Activated CD4-positive, alpha-beta T cell treated with anti-CD3 and anti-CD28 coated beads, Interleukin-2, Interleukin-6, amounts not matched to agents 100 ng/mL and 50 ng/mL, durations not matched to agents 16 hours and 8 hours (primary cell): ENCODE data around the gene ZNF646.

Experiments used
- DNase-seq: peaks from one replicate; pipeline ENCODE4 v3.0.0-alpha.2; 2020

Gene ZNF646

DNA sequence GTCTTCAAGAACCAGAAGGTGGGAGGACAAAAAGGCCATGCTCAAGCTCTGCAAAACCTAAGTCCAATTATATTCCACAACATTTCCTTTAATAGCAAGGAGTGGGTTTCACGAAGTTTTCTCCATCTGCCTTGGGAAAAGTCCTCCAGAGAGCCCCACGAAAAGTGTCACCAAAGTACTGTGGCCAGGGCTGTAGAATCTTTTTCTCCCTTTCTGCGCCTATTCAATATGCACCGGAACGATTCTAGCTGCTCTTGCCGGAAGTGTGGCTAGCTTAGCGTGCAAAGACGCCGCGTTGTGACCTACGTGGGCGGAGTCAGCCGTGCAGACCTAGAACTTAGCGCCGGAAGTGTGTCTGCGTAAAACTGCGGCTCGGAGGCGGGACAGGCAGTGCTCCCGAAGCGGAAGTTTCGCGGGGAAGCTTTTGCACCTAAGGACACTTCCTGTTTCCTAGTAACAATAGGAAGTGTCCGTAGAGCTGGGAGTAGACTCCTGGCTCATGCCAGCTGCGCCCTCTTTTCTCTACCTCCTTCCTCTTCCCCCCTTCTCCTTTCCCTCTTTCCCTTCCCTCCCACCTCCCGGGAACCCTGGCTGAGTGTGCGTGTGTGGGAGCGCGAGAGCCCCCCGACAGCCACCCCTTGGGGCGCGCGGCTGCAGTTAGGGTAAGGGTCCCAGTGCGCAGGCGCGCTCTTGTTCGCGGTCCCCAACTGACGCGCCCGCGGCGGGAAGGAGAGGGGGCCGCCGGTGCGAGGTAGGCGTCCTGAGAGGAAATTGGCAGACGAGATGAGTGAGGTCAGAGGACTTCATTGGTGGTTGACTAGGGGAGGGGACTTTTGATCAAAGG is at the start of gene ZNF646, which contains the start of gene ZNF668:
TSS of gene ZNF646 (plus strand) at position 453 of the 844 bp plus-strand sequence. CDS start 1,903 bp downstream, outside the sequence.
TSS of gene ZNF668 (minus strand) at position 271 of the 844 bp plus-strand sequence. CDS start 9,781 bp downstream, outside the sequence.
- DNase-seq = peak; percentile 99

DNA sequence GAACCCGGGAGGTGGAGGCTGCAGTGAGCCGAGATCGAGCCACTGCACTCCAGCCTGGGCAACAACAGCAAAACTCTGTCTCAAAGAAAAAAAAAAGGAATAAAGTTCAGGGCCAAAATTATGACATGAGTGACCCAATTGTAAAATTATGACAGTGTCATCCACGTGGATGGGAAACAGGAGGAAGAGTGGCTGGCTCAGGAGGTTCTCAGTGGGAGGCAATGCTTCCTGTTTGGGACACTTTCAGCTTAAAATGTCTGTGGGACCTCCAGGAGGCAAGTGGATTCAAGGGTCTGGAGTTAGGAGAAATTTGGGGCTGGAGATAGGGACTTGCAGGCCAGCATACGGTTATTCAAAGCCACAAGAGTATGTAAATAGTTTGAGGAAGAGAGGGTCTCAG is 48.9 kb upstream of the ZNF646 start:
- DNase-seq = no peak

DNA sequence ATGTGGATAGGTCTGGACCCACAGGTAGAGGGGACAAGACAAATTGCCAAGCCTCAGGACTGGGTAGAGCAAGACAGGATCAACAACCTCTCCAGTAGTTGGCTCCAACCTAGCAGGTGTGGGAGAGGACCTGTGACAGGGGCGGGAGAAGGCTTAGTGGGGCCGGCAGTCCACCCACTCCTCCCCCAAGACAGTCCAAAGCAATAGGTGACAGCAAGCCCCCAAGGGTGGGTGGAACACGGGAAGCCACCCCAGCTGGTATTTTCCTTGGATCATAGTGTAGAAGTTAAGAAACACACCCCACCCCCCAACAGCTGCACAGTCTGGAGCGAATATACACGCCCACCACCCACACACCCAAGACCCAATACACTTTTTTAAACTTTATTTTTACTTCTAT is 45.0 kb upstream of the ZNF646 start:
- DNase-seq = no peak

DNA sequence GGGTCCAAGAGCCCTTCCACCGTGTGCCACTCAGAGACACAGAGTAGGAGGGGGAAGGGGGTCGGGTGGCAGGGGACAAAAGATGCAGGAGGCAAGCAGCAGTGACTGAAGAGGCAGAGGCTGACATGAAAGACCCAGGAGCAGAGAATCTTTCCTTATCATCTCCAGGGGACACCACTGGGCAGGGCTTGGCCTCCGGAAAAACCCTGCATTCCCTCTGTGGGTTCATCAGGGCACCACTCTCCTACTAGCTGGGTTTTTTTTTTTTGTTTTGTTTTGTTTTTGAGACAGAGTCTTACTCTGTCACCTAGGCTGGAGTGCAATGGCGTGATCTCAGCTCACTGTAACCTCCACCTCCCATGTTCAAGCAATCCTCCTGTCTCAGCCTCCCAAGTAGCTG is 42.9 kb upstream of the ZNF646 start:
- no peak for DNase-seq

GRCh38 chr16:31032736-31033708 is 41.2 kb upstream of the ZNF646 start, which contains the start of gene STX4:
Gene STX4 (plus strand): TSS chr16:31033558. CDS start chr16:31033806, 248 bp downstream.
- peak; percentile 99 for DNase-seq

DNA sequence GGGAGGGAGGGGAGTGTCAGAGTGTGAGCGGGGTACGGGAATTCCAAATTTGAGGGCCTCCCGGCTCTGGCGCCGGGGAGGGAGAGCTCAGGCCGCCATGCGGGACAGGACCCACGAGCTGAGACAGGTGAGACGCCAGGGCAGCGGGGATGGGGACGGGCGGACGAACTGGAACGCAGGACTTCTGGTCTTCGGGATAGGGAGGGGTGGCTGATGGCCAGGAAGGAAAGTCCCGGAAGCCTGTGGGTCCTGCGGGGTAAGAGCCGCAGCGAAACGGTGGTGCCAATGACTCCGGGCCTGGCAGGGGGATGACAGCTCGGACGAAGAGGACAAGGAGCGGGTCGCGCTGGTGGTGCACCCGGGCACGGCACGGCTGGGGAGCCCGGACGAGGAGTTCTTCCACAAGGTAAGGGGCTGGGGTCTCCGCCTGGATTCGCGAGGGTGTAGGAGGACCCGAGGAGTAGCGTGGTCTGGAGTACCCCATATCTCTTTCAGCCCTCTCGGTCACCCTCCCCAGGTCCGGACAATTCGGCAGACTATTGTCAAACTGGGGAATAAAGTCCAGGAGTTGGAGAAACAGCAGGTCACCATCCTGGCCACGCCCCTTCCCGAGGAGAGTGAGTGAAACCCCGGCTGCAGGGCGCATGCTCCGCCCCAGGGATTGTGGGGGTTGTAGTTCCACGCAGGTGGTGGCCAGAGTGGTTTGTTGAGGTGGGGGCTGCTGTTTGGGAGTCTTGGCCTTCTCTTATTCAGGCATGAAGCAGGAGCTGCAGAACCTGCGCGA is 40.3 kb upstream of the ZNF646 start:
- DNase-seq = peak; percentile 91

DNA sequence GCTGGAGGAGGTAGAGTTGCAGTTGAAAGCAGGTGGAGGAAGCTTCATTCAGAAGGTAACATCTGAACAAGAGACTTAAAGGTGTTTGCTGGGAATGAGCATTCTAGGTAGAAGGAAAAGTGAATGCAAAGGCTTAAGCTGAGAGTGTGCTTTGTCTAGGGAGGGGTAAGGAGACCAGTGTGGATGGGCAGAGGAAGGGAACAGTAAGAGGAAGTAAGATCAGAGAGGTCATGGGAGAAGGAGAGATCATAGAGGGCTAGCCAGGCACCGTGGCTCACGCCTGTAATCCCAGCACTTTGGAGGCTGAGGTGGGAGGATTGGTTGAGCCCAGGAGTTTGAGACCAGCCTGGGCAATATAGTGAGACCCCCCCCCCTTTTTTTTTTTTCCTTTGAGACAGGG is 37.5 kb upstream of the ZNF646 start:
- DNase-seq = no peak

DNA sequence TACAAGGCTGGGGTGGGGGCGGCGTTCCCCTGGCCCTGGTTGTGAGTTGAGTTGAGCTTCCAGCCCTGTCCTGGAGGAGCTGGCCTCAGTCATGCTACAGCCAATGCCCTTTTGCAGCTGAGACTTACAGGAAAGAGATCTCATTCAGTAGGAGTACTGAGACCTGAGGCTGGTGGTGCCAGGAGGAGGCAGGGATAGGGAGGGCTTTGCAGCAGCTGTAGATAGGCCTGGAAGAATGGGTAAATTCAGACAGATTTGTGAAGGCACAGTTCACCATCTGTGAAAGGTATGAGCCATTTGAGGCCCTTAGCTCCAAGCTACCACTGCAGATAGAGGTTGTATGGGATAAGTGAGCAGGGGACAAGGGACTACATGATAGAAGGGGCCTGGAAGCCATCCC is 35.2 kb upstream of the ZNF646 start:
- no peak for DNase-seq

- DNase-seq = no peak
Measured at GRCh38 chr16:31042866-31043265, 31.4 kb upstream of the ZNF646 start.

DNA sequence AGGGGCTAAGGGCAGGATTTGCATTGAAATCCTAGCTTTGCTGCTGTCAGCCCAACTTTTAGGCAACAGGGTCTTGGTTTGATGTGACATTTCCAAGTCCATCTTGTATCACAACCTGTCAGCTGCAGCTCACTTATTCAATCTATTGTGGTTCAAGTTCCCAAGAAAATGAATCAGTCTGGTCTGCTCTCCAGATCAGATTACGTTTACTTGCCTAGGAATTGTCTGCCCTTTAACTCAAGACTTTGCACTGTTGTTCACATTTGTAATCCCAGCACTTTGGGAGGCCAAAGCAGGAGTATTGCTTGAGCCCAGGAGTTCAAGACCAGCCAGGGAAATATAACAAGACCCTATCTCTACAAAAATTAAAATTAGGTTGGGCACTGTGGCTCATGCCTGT is 30.9 kb upstream of the ZNF646 start:
- DNase-seq = no peak

GRCh38 chr16:31043898-31044481 is 30.2 kb upstream of the ZNF646 start:
- no peak for DNase-seq

GRCh38 chr16:31050280-31051030 is 23.8 kb upstream of the ZNF646 start:
- no peak for DNase-seq

GRCh38 chr16:31052114-31052513 is 22.1 kb upstream of the ZNF646 start:
- DNase-seq = no peak

GRCh38 chr16:31055613-31056012 is 18.6 kb upstream of the ZNF646 start:
- no peak for DNase-seq

DNA sequence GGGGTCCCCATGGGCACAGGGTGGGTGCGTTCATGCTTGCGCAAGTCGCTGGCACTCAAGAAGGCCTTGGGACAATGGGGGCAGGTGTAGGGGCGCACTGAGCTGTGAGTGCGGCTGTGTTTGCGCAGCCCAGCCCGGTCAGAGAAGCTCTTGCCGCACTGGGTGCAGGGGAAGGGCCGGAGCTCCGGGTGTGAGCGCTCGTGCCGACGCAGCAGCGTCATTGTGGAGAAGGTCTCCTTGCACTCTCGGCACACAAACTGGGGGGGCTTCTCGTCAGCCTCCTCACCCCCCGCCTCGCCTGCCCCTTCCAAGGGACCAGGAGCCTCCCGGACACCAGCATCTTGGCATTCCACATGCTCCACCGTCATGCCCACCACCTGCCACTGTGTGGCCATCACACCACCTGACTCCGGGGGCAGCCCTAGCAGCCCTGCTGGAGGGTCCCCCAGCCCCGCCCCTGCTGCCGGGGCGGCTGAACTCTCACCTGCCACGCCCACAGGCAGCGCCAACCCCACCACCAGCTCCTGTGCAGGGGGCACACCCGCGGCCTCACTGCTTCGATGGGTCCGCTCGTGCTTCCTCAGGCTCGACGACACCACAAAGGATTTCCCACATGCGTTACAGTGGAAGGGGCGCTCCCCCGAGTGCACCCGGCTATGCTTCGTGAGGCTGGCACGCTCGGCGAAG is 13.0 kb upstream of the ZNF646 start:
- no peak for DNase-seq

GRCh38 chr16:31061813-31062440 is 12.3 kb upstream of the ZNF646 start:
- DNase-seq = no peak

- no peak for DNase-seq
Measured at GRCh38 chr16:31063495-31063842, 10.8 kb upstream of the ZNF646 start.

DNA sequence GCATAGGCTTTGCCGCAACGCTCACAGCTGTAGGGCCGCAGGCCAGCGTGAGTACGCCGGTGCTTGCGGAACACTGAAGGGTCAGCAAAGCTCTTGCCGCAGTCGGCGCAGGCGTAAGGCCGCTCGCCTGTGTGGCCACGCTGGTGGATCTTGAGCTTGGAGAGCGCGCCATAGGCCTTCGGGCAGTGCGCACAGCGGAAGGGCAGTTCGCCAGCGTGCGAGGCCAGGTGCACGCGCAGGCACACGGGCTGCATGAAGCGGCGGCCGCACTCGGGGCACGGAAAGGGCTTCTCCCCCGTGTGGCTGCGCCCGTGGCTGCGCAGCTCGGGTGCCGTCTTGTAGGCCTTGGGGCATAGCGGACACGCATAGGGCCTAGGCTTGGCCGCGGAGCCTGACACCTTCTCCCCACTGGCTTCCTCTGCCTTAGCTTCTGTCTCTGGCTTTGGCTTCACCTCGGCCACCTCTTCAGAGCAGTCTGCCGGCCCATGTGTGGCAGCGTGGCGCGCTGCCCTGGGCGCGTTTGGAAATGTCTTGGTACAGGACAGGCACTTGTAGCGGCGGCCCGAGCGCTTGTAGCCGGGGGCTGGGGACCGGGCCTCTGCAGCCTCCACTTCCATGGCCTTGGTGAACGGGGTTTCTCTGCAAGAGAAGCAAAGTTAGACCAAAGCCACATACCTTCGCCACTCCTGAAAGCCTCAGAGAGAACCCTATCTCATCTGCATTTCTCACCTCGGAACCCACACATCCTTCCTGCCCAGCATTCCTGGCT is 10.2 kb upstream of the ZNF646 start:
- peak; percentile 56 for DNase-seq

DNA sequence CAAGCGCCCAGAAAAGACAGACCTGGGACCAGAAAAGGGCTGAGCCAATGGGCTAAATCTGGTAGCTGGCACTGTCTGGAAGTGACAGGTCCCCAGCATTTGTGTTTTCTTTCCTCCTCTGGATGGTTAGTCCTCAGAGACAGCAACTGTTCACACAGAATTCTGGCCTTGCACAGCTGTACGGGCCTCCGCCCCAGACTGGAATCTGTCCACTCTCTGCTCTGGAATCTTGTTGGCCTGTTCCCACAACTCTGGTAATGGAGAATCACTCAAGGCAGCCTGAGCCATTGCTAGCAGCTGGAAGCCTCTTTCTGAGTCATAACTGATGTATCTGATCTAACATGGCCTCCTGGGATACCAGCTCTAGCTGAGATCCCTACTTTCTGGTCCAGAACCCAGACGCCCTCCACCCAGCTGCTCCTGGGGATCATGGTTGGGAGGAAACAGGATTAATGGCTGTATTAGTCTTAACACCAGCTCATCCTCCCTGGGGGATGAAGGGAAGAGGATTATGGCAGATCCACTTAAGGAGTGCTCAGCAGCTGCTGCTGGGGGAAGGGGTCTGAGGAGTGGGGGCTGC is 9.2 kb upstream of the ZNF646 start:
- DNase-seq = no peak
